Fibroblast of upper back skin (primary cell): ENCODE results near the gene ACR.
"Not testable (repeated sequence)": the region's sequence is repeated elsewhere in the genome, so short reads cannot be mapped to it uniquely, and the experiment has no call there.

Source experiments
- DNase-seq: peaks from one replicate; pipeline ENCODE4 v3.0.0-alpha.2; 2013

The ACR gene

DNA sequence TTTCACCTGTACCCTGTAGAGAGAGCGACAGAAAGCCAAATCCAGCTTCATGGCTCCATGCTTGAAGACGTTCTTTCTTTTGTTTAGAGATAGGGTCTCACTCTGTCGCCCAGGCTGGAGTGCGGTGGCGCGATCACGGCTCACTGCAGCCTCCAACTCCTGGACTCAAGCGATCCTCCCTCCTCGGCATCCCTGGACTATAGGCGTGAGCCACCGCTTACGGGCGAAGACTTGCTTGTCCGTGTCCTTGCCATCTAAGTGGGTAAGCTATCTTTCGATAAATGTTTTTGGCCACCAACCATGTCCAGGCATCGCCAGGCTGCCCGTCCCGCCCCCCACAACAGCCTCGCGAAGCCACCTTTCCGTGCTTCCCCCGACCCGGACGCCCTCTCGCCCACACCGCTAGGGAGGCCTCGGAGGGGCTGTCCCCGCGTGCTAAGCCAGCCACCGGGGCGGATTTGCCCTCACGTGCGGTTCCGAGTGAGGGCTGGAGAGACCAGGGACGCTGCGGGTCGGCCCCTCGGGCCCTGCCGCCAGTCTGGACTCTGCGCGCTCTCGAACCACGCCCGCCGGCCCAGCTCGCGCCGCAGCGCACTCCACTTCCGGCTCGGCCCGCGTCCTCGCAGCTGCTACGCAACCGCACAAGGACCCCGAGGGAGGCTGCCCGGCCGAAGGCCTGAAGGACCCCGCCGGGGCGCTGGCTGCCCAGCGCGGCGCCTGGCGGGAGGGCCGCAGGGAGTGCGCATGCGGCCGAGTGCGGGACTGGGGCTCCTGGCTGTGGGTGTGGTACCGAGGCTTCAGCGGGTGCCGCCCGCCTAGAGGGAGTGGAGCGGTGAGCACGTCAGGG lies 45.3 kb downstream of the ACR start, which contains the start of gene RABL2B:
Gene RABL2B, minus strand, starts transcription at position 604 of the 847 bp plus-strand sequence. CDS start 1,342 bp downstream, outside the sequence.
- DNase-seq = peak; percentile 84

GRCh38 chr22:50783880-50784276 lies 45.9 kb downstream of the ACR start:
- DNase-seq = not testable (repeated sequence)

DNA sequence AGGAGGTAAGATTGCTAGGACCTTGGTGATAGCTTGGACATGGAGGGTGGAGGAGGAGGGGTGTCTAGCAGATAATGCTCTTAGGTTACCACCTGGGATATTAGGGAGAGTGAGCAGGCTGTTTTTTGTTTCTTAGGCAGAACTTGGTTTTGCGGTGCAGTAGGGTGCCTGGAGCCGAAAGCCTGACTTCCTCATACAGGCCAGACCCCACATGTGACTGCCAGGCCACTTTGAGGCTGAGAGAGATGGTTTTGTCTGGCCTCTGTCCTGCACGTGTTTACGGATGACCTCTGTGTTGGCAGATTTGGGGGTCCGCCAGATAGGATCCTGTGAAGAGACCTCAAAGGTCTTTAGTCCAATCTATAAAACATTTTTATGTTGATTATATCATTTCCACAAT lies 47.3 kb downstream of the ACR start:
- DNase-seq = not testable (repeated sequence)

DNA sequence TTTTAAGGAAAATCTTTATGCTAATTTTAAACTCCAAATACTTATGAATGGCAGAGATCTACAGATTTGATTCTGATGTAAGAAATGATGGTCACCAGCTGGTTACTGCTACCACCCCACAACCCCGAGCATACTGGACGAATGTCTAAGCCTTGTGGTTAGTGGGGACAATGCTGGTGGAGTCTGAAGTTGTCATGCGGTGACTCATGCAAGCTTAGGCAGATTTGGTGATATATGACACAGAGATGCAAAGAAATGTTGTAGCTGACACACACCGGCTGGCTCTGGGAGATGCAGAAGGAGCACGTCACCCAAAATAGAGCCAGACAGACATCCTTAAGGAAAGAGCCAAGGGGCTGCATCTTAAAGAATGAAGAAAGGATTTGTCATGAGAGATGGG lies 48.9 kb downstream of the ACR start:
- not testable (repeated sequence) for DNase-seq
